ENCODE measurements around the gene NLRC5.

GRCh38 chr16:56998352-56998751, 9.0 kb downstream of the NLRC5 start:
- TF ChIP-seq, protein P1, sequence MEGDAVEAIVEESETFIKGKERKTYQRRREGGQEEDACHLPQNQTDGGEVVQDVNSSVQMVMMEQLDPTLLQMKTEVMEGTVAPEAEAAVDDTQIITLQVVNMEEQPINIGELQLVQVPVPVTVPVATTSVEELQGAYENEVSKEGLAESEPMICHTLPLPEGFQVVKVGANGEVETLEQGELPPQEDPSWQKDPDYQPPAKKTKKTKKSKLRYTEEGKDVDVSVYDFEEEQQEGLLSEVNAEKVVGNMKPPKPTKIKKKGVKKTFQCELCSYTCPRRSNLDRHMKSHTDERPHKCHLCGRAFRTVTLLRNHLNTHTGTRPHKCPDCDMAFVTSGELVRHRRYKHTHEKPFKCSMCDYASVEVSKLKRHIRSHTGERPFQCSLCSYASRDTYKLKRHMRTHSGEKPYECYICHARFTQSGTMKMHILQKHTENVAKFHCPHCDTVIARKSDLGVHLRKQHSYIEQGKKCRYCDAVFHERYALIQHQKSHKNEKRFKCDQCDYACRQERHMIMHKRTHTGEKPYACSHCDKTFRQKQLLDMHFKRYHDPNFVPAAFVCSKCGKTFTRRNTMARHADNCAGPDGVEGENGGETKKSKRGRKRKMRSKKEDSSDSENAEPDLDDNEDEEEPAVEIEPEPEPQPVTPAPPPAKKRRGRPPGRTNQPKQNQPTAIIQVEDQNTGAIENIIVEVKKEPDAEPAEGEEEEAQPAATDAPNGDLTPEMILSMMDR (IDR thresholded peaks at IDR 0.05) = no peak
- TF ChIP-seq POLR2A (IDR thresholded peaks at IDR 0.05) = no peak

All from Peyer's patch (tissue), 4 donors.